LNCAP (cell line): ENCODE results near the gene TF.

Experiments
- CTCF ChIP-seq: fragments of 450-650 bp; IDR thresholded peaks from 2 replicates; pipeline ENCODE4 v1.5.1; 2017; ENCODE audit warnings: mild to moderate bottlenecking

Gene TF

GRCh38 chr3:133805384-133805701 lies 59.1 kb downstream of the TF start:
- no peak for TF ChIP-seq CTCF

GRCh38 chr3:133805702-133806475 lies 59.7 kb downstream of the TF start, which contains the start of gene SRPRB:
Gene SRPRB, plus strand, starts transcription at chr3:133805815. Its CDS starts 34 bp downstream, at chr3:133805849.
- TF ChIP-seq CTCF, result no peak

- TF ChIP-seq CTCF, result no peak
These were observed 66.7 kb downstream of the TF start for GRCh38 chr3:133812872-133813271.

- no peak for TF ChIP-seq CTCF
These were observed 69.2 kb downstream of the TF start for GRCh38 chr3:133815386-133815785.

- TF ChIP-seq CTCF, result no peak
These were observed 73.9 kb downstream of the TF start for GRCh38 chr3:133820129-133820528.

GRCh38 chr3:133820889-133821675 lies 74.9 kb downstream of the TF start:
- TF ChIP-seq CTCF, result no peak

- TF ChIP-seq CTCF, result no peak
These were observed 75.8 kb downstream of the TF start for GRCh38 chr3:133821767-133822638.
